NCI-H2196 (cell line): ENCODE measurements around the gene GNPAT.

Experiments used
- DNase-seq: peaks from one replicate; lab custom pipeline; 2025; ENCODE audit not compliant: unreplicated experiment; lab: John Stamatoyannopoulos, UW

The GNPAT gene

DNA sequence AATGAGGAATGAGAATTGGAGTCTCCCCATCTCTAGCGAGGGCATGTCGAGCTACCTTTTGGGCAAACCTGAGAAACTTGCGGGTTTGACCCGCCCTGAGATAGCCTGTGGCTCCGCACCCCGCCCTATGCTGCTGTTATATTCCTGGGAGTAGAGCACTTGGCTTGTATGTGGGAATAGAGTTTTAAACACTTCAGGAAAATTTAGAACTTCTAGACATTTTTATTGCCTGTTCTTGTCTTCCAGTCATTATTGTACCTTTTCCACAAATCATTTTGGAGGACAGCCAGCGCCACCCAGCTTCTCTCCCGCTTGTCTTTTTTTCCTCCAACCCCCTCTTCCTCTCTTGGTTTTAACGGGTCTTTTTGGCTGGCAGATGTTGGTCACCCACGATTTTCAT, 738 bp downstream of the GNPAT start:
- no peak for DNase-seq

GRCh38 chr1:231242516-231243198, 1.6 kb downstream of the GNPAT start:
- no peak for DNase-seq

DNA sequence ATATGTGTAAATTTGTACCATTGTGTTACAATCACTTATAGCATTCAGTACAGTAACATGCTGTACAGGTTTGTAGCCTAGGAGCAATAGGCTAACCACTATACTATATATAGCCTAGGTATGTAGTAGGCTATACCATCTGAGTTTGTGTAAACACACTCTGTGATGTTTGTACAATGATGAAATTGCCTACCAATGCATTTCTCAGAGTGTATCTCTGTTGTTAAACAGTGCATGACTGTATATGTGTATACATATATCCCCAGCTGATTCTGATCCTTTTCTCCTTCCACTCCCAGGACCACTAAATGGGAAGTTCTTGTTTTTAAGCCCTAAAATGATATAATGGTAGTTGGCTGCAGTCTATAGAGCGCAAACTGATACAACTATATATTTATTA, 7.8 kb downstream of the GNPAT start:
- no peak for DNase-seq

GRCh38 chr1:231252336-231252735, 11.3 kb downstream of the GNPAT start:
- no peak for DNase-seq

DNA sequence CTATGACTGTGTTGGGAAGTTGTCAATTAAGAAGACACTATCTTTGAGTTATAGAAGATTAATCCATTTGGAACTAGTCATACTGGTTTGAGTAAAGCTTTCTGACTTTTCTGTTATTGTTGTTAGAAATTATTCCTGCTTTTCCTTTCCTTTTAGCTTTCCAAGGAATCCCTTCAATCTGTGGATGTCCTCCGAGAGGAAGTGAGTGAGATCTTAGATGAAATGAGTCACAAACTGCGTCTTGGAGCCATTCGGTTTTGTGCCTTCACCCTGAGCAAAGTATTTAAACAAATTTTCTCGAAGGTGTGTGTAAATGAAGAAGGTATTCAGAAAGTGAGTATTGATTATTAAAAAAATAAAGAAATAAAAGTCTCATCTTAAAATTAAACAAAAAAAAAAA, 19.3 kb downstream of the GNPAT start:
- DNase-seq, result no peak

DNA sequence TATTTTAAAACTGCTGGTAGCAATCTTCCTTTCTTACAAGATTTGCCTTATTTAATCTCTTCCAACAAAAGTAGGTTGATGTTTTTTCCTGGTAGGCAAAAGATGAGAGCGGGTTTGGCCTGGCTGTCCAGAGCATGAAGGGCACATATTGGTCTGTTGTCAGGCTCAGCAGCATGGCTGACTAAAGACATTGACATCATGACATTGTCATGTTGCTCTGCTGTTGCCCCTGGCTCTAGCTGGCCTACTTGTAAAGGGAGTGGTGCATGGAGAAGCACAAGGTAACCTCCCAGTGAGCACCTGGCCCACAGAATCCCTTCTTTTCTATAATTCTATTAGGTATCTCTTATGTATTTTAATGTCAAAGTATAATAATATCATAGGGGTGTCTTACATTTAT, 23.6 kb downstream of the GNPAT start:
- DNase-seq, result no peak

GRCh38 chr1:231265379-231265778, 24.4 kb downstream of the GNPAT start:
- DNase-seq, result no peak

DNA sequence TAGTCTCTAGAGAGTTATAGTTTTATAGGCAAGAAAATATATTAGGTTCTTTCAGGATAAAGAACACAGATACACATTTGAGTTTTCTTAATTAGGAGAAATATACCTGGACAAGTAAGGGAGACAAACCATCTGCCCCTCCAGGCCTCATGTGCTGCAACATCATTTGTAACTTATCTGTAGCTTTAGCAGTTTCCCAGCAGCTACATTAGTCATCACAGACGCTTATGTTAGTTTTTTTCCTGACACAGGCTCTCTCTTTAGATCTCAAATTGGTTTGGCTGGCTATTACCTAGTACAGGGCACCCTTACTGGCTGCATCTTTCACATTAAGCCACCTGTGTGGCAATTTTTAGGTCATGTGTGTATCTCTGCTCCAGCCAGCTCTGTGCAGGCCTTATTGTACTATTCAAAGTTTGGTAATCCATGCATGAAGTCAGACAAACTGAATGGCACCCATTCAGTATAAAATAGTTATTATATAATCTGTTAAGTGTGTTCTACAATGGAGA, 25.9 kb downstream of the GNPAT start:
- DNase-seq, result no peak

- no peak for DNase-seq
Observed at GRCh38 chr1:231272173-231272572, 31.2 kb downstream of the GNPAT start.

DNA sequence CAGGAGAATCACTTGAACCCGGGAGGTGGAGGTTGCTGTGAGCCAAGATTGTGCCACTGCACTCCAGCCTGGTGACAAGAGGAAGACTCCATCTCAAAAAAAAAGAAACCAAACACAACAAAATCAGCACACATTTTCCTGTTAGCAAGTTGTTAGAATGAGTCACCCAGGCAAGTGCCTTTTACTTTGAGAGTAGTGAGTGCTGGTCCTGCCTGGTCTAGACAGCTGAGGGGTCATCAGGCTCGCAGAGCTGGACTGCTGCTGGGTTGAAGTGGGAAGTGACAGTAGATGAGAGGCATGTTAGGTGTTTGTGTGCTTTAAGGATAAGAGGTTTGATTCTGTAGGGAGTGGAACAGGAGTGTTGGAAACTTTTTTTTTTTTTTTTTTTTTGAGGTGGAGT, 31.9 kb downstream of the GNPAT start:
- no peak for DNase-seq

DNA sequence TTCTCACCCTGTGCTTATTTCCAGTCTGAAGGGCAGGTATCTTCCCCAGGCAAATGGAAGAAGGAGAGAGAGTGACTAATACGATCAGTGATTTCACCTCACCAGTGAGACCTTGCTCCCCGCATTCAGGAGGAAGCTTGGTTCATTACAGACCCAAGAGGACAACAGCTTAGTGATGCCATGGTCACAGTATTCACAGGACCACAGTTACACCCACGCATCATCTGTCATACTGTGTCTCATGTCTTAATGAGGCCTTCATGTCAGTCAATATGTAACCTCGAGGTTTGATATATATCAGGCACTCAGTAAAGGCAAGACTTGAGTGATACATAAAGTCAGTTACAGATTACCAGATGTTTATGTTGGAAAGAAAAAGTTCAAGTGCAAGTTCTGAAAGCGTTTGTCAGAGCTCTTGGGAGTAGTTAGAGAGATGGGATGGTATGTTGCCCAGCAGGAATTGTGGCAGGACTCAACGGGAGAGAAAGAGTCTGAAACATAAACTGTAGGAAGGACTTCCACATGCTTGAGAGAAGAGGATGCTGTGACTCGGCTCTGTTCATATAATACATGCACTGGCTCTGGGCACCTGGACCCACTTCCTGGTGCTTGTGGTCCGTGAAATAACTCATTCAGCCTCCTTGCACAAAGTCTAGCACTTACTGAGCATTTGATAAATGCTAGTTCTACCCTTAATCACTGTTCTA, 33.3 kb downstream of the GNPAT start:
- no peak for DNase-seq

- DNase-seq, result peak; percentile 64
Observed at GRCh38 chr1:231278100-231278790, 37.2 kb downstream of the GNPAT start.

DNA sequence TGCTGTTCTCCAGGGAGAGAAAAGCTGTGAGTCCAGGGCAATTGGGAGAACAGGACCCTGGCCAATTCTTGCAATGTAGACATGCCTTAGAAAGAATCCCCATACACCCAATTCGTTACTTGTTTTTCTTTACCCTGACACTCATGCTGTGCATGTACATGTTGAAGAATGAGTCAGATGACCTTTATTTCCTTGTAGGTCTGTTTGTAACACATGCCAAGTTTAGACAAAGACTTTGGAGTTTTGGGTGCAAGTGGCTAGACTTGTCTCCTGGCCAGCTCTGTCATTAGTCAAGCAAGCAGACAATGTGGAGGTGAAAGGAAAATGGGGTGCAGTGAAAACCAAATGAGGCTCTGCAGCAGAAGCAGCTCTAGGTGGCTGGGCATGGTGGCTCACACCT, 38.1 kb downstream of the GNPAT start:
- DNase-seq, result no peak

- no peak for DNase-seq
Observed at GRCh38 chr1:231279683-231280082, 38.7 kb downstream of the GNPAT start.

GRCh38 chr1:231284441-231284840, 43.4 kb downstream of the GNPAT start:
- DNase-seq, result no peak

- no peak for DNase-seq
Observed at GRCh38 chr1:231286603-231287002, 45.6 kb downstream of the GNPAT start.

DNA sequence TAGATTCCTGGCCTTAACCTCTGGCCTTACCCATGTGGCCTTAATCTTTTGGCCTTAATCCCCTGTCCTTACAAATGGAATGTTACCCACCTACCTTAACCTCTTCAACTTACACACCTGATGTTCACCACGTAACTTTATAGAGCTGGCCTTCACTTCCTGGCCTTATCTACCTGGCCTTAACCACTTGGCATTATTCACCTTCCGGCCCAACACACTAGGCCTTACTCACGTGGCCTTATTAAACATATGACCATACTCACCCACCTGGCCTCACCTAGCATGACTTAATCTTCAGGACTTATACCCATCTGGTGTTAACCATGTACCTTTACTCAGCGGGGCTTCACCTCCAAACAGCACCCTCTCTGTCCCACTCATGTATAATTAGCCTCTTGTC, 54.9 kb downstream of the GNPAT start:
- DNase-seq, result no peak

DNA sequence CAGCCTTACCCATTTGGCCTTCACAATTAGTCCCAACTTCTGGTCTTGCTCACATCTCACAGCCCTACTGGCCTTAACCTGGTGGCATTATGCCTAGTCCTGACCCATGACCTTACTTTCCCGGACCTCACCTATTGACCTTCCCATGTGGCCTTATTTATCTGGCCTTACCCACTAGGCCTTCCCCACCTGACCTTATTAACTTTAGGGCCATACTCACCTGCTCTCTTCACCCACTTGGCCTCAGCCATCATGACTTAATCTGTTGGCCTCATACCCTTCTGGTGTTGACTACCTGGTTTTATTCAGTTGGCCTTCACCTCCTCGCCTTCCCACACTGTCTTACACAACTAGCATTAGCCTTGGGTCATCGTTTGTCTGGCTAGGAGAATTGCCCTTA, 61.0 kb downstream of the GNPAT start:
- DNase-seq, result no peak

- DNase-seq, result no peak
Observed at GRCh38 chr1:231310391-231310934, 69.5 kb downstream of the GNPAT start.

DNA sequence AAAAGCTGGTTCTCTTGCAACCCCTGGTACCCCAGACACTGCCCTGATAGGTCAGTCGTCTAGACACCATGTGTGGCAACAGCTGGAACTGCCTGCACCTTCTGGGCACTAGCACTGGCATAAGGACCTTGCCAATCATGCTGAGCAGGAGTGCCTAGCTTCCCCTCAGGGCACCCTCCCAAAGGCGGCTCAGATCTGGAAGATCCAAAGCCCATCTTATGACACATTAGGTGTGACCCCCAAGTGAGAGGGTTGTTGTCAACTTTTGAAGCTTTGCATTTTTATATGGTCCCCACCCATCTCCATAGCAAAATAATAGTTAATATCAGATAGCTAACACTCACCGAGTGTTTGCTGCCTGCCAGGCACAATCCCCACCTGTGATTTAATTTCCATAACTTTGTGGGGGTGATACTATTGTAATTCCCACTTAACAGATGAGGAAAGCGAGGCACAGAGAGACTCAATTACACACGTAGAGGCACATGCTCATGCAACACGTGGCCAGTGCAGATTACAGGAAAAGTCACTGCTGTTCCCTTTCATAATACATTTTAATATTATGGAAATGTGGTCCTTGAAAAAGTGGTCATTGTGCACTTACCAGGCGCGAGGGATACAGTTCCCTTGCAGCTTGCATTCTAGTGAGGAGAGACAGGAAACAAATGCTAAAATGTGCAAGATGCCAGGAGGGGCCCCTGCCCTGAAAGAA, 70.9 kb downstream of the GNPAT start:
- DNase-seq, result no peak

DNA sequence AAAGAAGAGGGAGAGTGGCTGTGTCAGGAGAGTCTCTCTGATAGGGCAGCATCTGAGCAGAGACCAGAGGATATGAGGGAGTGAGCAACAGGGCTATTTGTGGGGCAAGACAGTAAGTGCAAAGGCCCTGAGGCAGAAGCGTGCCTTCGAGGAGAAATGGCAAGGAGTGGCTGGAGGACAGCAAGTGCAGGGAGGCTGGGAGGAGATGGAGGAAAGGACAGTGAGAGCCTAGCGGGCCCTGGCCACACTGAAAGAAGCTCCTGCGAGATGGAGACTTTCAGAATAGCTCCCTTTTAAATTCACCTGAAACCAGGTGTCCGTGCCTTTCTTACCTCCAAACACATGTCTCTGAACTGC, 71.4 kb downstream of the GNPAT start:
- no peak for DNase-seq
